SU-DHL-6 (cell line): ENCODE measurements around the gene OLFML2B.

Source experiments
- H2AFZ ChIP-seq: fragments of 200-600 bp; sonication (generic); 2 replicates; pipeline ENCODE4 v1.6.1; 2014; ENCODE audit warnings: low read depth, mild to moderate bottlenecking, moderate library complexity, mixed read lengths, antibody characterized with exemption, low read length; ENCODE audit not compliant: severe bottlenecking
- H3F3A ChIP-seq: fragments of 200-600 bp; shearing (Covaris generic); 2 replicates; pipeline ENCODE4 v1.6.0; 2016; ENCODE audit warnings: antibody characterized with exemption, mild to moderate bottlenecking; ENCODE audit not compliant: insufficient read depth
- H3K27ac ChIP-seq: fragments of 200-600 bp; sonication (generic); 2 replicates; pipeline ENCODE4 v1.5.1; 2016; ENCODE audit warnings: low read depth, mild to moderate bottlenecking, low read length, moderate library complexity, mixed read lengths
- H3K27me3 ChIP-seq: fragments of 200-600 bp; sonication (generic), shearing (Covaris generic); 2 replicates; pipeline ENCODE4 v1.6.0; 2014; ENCODE audit warnings: mild to moderate bottlenecking, low read length
- H3K36me3 ChIP-seq: fragments of 200-600 bp; sonication (generic); 2 replicates; pipeline ENCODE4 v1.6.1; 2014; ENCODE audit warnings: mild to moderate bottlenecking, low read length, mixed read lengths
- H3K4me2 ChIP-seq: fragments of 300-600, 200-600 bp; shearing (Covaris generic), sonication (generic); 2 replicates; pipeline ENCODE4 v1.6.0; 2014; ENCODE audit warnings: low read length, low read depth, mild to moderate bottlenecking; ENCODE audit not compliant: poor library complexity, severe bottlenecking
- H3K4me3 ChIP-seq: fragments of 200-600 bp; sonication (generic); 2 replicates; pipeline ENCODE4 v1.5.1; 2014; ENCODE audit warnings: antibody characterized with exemption, low read length, mild to moderate bottlenecking, mixed read lengths; ENCODE audit not compliant: insufficient read depth, poor library complexity, severe bottlenecking
- H3K79me2 ChIP-seq: fragments of 200-600 bp; sonication (generic); 2 replicates; pipeline ENCODE4 v1.6.1; 2014; ENCODE audit warnings: mild to moderate bottlenecking, low read length, moderate library complexity; ENCODE audit not compliant: insufficient read depth
- H3K9ac ChIP-seq: fragments of 200-600 bp; sonication (generic); 2 replicates; pipeline ENCODE4 v1.7.0; 2014; ENCODE audit warnings: mild to moderate bottlenecking, low read length
- H3K9me2 ChIP-seq: fragments of 200-600 bp; sonication (generic); replicated peaks from 2 replicates; pipeline ENCODE4 v1.6.1; 2014; ENCODE audit warnings: low read length; ENCODE audit not compliant: insufficient read depth
- H3K9me3 ChIP-seq: fragments of 200-600 bp; sonication (generic); 2 replicates; pipeline ENCODE4 v1.6.1; 2014; ENCODE audit warnings: low read length, mixed read lengths; ENCODE audit not compliant: insufficient read depth
- H4K20me1 ChIP-seq: fragments of 200-600 bp; sonication (generic); 2 replicates; pipeline ENCODE4 v1.6.1; 2014; ENCODE audit warnings: low read depth, mild to moderate bottlenecking, antibody characterized with exemption, low read length, moderate library complexity, mixed read lengths
- CTCF ChIP-seq: fragments of 200-600 bp; sonication (generic); IDR thresholded peaks from one replicate; pipeline ENCODE4 v1.5.1; 2017; ENCODE audit warnings: antibody characterized with exemption, mild to moderate bottlenecking, low read length, moderate library complexity; ENCODE audit not compliant: insufficient read depth, poor library complexity, severe bottlenecking
- EZH2phosphoT487 ChIP-seq: fragments of 200-600 bp; sonication (generic), shearing (Covaris generic); conservative IDR thresholded peaks from 2 replicates; pipeline ENCODE4 v1.6.1; 2018; ENCODE audit warnings: mild to moderate bottlenecking, antibody characterized with exemption, low read length, moderate library complexity, mixed read lengths

OLFML2B gene

GRCh38 chr1:162026881-162027280 lies 3.2 kb upstream of the OLFML2B start:
- Histone ChIP-seq H2AFZ (no peak overlapping the region), H3K79me2 (no peaks in the 10 kb centered on the region), H3K27me3 (no peaks in the 10 kb centered on the region), H3K9me3 (no peaks in the 10 kb centered on the region), H3K9ac (no peak overlapping the region), H3K36me3 (no peaks in the 10 kb centered on the region), H4K20me1 (no peaks in the 10 kb centered on the region), H3K4me2 (no peak overlapping the region), H3K27ac (no peak overlapping the region), H3K9me2 (no peaks in the 10 kb centered on the region), H3F3A (no peaks in the 10 kb centered on the region), H3K4me3 (no peak overlapping the region)
- TF ChIP-seq EZH2phosphoT487 (no peak), CTCF (no peak)

- H3K9ac ChIP-seq = no peak overlapping the region
These were observed 1.9 kb upstream of the OLFML2B start for GRCh38 chr1:162025541-162025940.

GRCh38 chr1:162023181-162023546 lies 505 bp downstream of the OLFML2B start:
- H3K4me3 ChIP-seq = no peak overlapping the region

More at GRCh38 chr1:162025541-162025940, 1.9 kb upstream of the OLFML2B start:
- Histone ChIP-seq H2AFZ (no peak overlapping the region), H3F3A (no peaks in the 10 kb centered on the region), H3K79me2 (no peaks in the 10 kb centered on the region), H3K4me3 (no peak overlapping the region), H3K27ac (no peak overlapping the region), H3K9me3 (no peaks in the 10 kb centered on the region), H3K9me2 (no peaks in the 10 kb centered on the region), H3K27me3 (no peaks in the 10 kb centered on the region), H3K36me3 (no peaks in the 10 kb centered on the region), H3K4me2 (no peak overlapping the region), H4K20me1 (no peaks in the 10 kb centered on the region)
- no peak for TF ChIP-seq EZH2phosphoT487

GRCh38 chr1:162022626-162023025 lies 1.0 kb downstream of the OLFML2B start:
- TF ChIP-seq CTCF = no peak
- TF ChIP-seq EZH2phosphoT487 = no peak
- Histone ChIP-seq H4K20me1 (no peaks in the 10 kb centered on the region), H2AFZ (no peak overlapping the region), H3K27me3 (no peaks in the 10 kb centered on the region), H3K9me3 (no peaks in the 10 kb centered on the region), H3F3A (no peaks in the 10 kb centered on the region), H3K36me3 (no peaks in the 10 kb centered on the region), H3K9ac (no peak overlapping the region), H3K4me3 (no peak overlapping the region), H3K9me2 (no peaks in the 10 kb centered on the region), H3K79me2 (no peaks in the 10 kb centered on the region), H3K27ac (no peak overlapping the region), H3K4me2 (no peak overlapping the region)

More at GRCh38 chr1:162023181-162023546, 505 bp downstream of the OLFML2B start:
- H3K36me3 ChIP-seq = no peaks in the 10 kb centered on the region
- no peaks in the 10 kb centered on the region for H3K9me2 ChIP-seq
- no peaks in the 10 kb centered on the region for H3K9me3 ChIP-seq
- no peak overlapping the region for H3K27ac ChIP-seq
- H3K4me2 ChIP-seq = peak overlapping the region; percentile 59
- no peaks in the 10 kb centered on the region for H3K27me3 ChIP-seq
- no peaks in the 10 kb centered on the region for H3K79me2 ChIP-seq
- TF ChIP-seq CTCF (no peak), EZH2phosphoT487 (no peak)
- no peak overlapping the region for H3K9ac ChIP-seq
- H4K20me1 ChIP-seq = no peaks in the 10 kb centered on the region
- H2AFZ ChIP-seq = no peak overlapping the region
- H3F3A ChIP-seq = no peaks in the 10 kb centered on the region
